Heart left ventricle (tissue), 16 donors: ENCODE measurements around the gene TSPYL2. TPM values are rescaled to one million over a fixed set of nuclear protein-coding genes. Genes with fewer than 3 reads are reported as not detected.
A peak's percentile ranks its signal among the peaks of the same experiment; 100 is the strongest.

Source experiments
- ATAC-seq, 4 donors: fragments of 200-7000 bp; cut with Tn5 transposase; one replicate each; pipeline ENCODE4 v1.9.1; 2020 to 2022; ENCODE audit warnings: moderate library complexity in 4 of 4, mild to moderate bottlenecking in 3 of 4, moderate number of reproducible peaks in 1 of 4
- DNase-seq, 5 donors: peaks; one replicate each; pipeline ENCODE4 v3.0.0-alpha.2; 2020
- H3K27ac ChIP-seq, 12 donors: fragments of 200-600 bp; sonication (generic) in 4 of 12; one replicate each; pipeline versions ENCODE4 v1.5.0 to v1.8.0; 2016 to 2022; ENCODE audit warnings: mild to moderate bottlenecking in 2 of 12
- H3K27me3 ChIP-seq, 9 donors: fragments of 200-600 bp; sonication (generic) in 2 of 9; one replicate each; pipeline versions ENCODE4 v1.5.1 to v1.8.0; 2016 to 2022; ENCODE audit warnings: mild to moderate bottlenecking in 3 of 9
- H3K36me3 ChIP-seq, 9 donors: fragments of 200-600 bp; sonication (generic) in 2 of 9; one replicate each; pipeline versions ENCODE4 v1.5.0 to v1.8.0; 2018 to 2022; ENCODE audit warnings: mild to moderate bottlenecking in 2 of 9
- H3K4me1 ChIP-seq, 12 donors: fragments of 200-600 bp; sonication (generic) in 4 of 12; one replicate each; pipeline versions ENCODE4 v1.5.0 to v1.8.0; 2016 to 2022; ENCODE audit warnings: mild to moderate bottlenecking in 3 of 12
- H3K4me3 ChIP-seq, 12 donors: fragments of 200-600 bp; sonication (generic) in 4 of 12; one replicate each; pipeline versions ENCODE4 v1.5.0 to v1.8.0; 2017 to 2022; ENCODE audit warnings: mild to moderate bottlenecking in 9 of 12, moderate library complexity in 4 of 12
- H3K9me3 ChIP-seq, 12 donors: fragments of 200-600 bp; sonication (generic) in 4 of 12; one replicate each; pipeline versions ENCODE4 v1.5.0 to v1.8.0; 2016 to 2022; ENCODE audit warnings: mild to moderate bottlenecking in 1 of 12
- POLR2A ChIP-seq, 2 donors: fragments of 450-650 bp; IDR thresholded peaks; one replicate each; pipeline ENCODE4 v1.6.1; 2017; ENCODE audit warnings: antibody characterized with exemption in 2 of 2, mild to moderate bottlenecking in 2 of 2, moderate library complexity in 2 of 2
- WGBS, 4 donors: extraction: QIAGEN DNeasy Blood & Tissue Kit in 2 of 4; methylation state at CpG; one replicate each; pipeline versions ENCODE4 v1.1.5 to v1.1.7; 2013 to 2018; 5-methylcytosine and 5-hydroxymethylcytosine counted together
- intact Hi-C, 10 donors: fragments of 100-400 bp; cut with DNase I; formaldehyde crosslinking; loops; one replicate each; pipeline versions ENCODE4 v1.11.1 to v1.14.2; 2022
- polyA plus RNA-seq, 2 donors: library from polyadenylated mRNA; stranded (reverse); fragments of 200-250 nt; gene quantifications; one replicate each; pipeline ENCODE4 v1.2.3, GENCODE V29; 2013
- total RNA-seq, 9 donors: library from RNA; depleted of rRNA in 2 of 9; stranded (reverse); fragments of >200 nt in 2 of 9; fragmentation: NEBNext Ultra II Directional in 3 of 9; extraction: Animal tissue kit (Norgen Biotek cat#: 25700) in 3 of 9; gene quantifications; one replicate each; pipeline versions ENCODE4 v1.1.0 to v1.2.4, GENCODE V29; 2016 to 2023
- TF ChIP-seq, protein P1 (sequence below), 12 donors: fragments of 200-600 bp; sonication (generic) in 4 of 12; IDR thresholded peaks; one replicate each; pipeline versions ENCODE4 v1.5.0 to v1.8.0; 2018 to 2022; ENCODE audit warnings: antibody characterized with exemption in 12 of 12, mild to moderate bottlenecking in 5 of 12
- donor health status: ischemic (EF 13 %, LVEDD 7.1; RV severe dilation, severe dysfunction).
- donor health status: healthy with polysubstance abuse.
- donor health status: DM: no; HTN: yes; CAD: no.
- donor health status: DM: no; HTN: no; CAD: no.
- donor health status: ischemic (EF 25% LVEDD 6.9; RV normal size, moderate dysfunction).
- donor health status: ischemic (EF 25% LVEDD 5.7; RV mildly dilated, moderate dysfunction).
- donor health status: healthy.
- donor health status: DM: yes; HTN: yes; CAD: no.
- donor health status: ischemic (EF 35%, LVEDD 5.7; RV mildly dilated, moderate dysfunction).
- donor health status: nonischemic (EF 11% LVEDD 7.7; RV severe dilation, severe dysfunction).
- donor health status: DM: yes; HTN: yes; CAD: no.
- donor health status: PGD.
- donor health status: ischemic (EF 29% LVEDD 5.4; RV normal size, mild dysfunction).
- donor health status: nonischemic (EF 23%, LVEDD 6.1; RV moderate dilation, normal function).

TSPYL2 gene
- total and polyA plus RNA-seq, 11 donors: 17.7 to 167 (median 29.4) TPM

GRCh38 chrX:53084863-53085262, 2.7 kb downstream of the TSPYL2 start:
- no peak for DNase-seq
- no peaks in the 10 kb centered on the region for H3K9me3 ChIP-seq
- TF ChIP-seq, protein P1, sequence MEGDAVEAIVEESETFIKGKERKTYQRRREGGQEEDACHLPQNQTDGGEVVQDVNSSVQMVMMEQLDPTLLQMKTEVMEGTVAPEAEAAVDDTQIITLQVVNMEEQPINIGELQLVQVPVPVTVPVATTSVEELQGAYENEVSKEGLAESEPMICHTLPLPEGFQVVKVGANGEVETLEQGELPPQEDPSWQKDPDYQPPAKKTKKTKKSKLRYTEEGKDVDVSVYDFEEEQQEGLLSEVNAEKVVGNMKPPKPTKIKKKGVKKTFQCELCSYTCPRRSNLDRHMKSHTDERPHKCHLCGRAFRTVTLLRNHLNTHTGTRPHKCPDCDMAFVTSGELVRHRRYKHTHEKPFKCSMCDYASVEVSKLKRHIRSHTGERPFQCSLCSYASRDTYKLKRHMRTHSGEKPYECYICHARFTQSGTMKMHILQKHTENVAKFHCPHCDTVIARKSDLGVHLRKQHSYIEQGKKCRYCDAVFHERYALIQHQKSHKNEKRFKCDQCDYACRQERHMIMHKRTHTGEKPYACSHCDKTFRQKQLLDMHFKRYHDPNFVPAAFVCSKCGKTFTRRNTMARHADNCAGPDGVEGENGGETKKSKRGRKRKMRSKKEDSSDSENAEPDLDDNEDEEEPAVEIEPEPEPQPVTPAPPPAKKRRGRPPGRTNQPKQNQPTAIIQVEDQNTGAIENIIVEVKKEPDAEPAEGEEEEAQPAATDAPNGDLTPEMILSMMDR (IDR thresholded peaks at IDR 0.05): no peak
- no peak for TF ChIP-seq POLR2A (IDR thresholded peaks at IDR 0.05)
- peaks cover 0 to 9% (median 0%) of the 10 kb centered on the region in 9 donors for H3K27me3 ChIP-seq
- peak overlapping the region in 2 of 12 donors; percentile 93 to 94 for H3K27ac ChIP-seq
- no peak overlapping the region for H3K4me3 ChIP-seq
- peaks cover 0 to 28% (median 7%) of the 10 kb centered on the region in 9 donors for H3K36me3 ChIP-seq
- peaks cover 0 to 31% (median 8%) of the 10 kb centered on the region in 12 donors for H3K4me1 ChIP-seq
- intact Hi-C loops: loop anchor here in 1 of 10 donors (10.0 kb wide), 1 partner anchor 140 kb away; the partner anchor contains the start of gene KDM5C
- no peak for ATAC-seq
- 85 to 90% (median 89%) methylated on average over 9 of the region's 9 CpGs for WGBS, 4 donors

- peaks cover 0 to 31% (median 8%) of the 10 kb centered on the region in 12 donors for H3K4me1 ChIP-seq
- peak overlapping the region in 3 of 12 donors; percentile 33 to 94 (median 93) for H3K27ac ChIP-seq
- peaks cover 0 to 28% (median 7%) of the 10 kb centered on the region in 9 donors for H3K36me3 ChIP-seq
- ATAC-seq: no peak
- TF ChIP-seq POLR2A (IDR thresholded peaks at IDR 0.05): no peak
- TF ChIP-seq, protein P1 (IDR thresholded peaks at IDR 0.05): no peak
- H3K27me3 ChIP-seq: peaks cover 0 to 5% (median 0%) of the 10 kb centered on the region in 9 donors
- WGBS, 4 donors: 81 to 88% (median 84%) methylated on average over 17 of the region's 17 CpGs
- no peak overlapping the region for H3K4me3 ChIP-seq
- DNase-seq: no peak
- intact Hi-C loops: loop anchor here in 1 of 10 donors (10.0 kb wide), 1 partner anchor 139 kb away; the partner anchor contains the start of gene KDM5C
- H3K9me3 ChIP-seq: no peaks in the 10 kb centered on the region
Observed at GRCh38 chrX:53085661-53086229, 3.6 kb downstream of the TSPYL2 start.

DNA sequence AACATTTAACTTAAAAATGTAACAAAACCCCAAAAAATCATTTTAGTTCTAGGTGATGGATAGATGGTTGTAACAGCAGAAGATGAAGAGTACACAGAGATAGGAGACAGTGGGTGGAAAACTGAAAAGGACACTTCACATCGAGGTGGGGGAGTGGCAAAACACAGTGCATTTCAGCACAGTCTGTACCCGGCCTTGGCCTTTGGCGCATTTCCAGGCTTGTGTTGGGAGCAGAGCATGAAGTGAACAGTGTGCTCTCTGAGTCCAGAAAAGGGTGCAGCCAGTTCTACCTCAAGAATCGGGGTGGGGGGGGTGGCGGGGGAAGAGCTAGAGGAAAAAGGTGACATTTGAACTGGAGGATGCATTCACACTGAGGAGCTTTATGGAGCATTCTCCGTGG, 4.3 kb downstream of the TSPYL2 start:
- no peak for TF ChIP-seq POLR2A (IDR thresholded peaks at IDR 0.05)
- TF ChIP-seq, protein P1 (IDR thresholded peaks at IDR 0.05): no peak
- ATAC-seq (peak in 2 of 4 donors; percentile 12 to 30), DNase-seq (peak; percentile 16 to 74 (median 63))
- H3K4me1 ChIP-seq: peaks cover 0 to 31% (median 8%) of the 10 kb centered on the region in 12 donors
- no peak overlapping the region for H3K4me3 ChIP-seq
- intact Hi-C loops: loop anchor here in 1 of 10 donors (10.0 kb wide), 1 partner anchor 138 kb away; the partner anchor contains the start of gene KDM5C
- peaks cover 0 to 28% (median 7%) of the 10 kb centered on the region in 9 donors for H3K36me3 ChIP-seq
- WGBS, 4 donors: 37 to 49% (median 45%) methylated on average over 6 of the region's 6 CpGs
- H3K27ac ChIP-seq: peak overlapping the region in 7 of 12 donors; percentile 43 to 94 (median 85)
- peaks cover 0 to 3% (median 0%) of the 10 kb centered on the region in 9 donors for H3K27me3 ChIP-seq
- H3K9me3 ChIP-seq: no peaks in the 10 kb centered on the region

DNA sequence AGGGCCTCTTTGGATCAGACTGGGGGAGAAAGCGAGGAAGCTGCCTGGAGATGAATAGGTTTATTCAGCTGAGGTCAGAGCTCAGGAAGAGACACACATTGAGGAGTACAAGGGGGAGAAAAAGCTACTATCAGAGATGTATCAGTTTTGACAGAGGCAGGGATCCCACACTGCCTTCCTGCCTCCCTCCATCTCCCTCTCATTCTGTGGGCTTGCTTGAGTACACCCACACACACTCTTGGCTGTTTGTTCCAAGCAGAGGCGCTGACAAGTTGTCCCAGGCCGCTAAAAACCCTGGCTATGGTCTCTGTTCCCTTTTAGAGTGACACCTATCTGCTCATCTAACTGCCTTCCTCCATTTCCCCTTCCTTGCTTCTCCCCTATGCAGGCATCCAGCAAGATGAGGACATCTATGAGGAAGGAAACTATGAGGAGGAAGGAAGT, 5.2 kb downstream of the TSPYL2 start:
- DNase-seq: no peak
- H3K9me3 ChIP-seq: no peaks in the 10 kb centered on the region
- H3K27ac ChIP-seq: peak overlapping the region in 8 of 12 donors; percentile 70 to 94 (median 86)
- 66 to 70% (median 69%) methylated on average over 3 of the region's 3 CpGs for WGBS, 4 donors
- intact Hi-C loops: loop anchor here in 1 of 10 donors (10.0 kb wide), 1 partner anchor 137 kb away; the partner anchor contains the start of gene KDM5C
- no peak for TF ChIP-seq POLR2A (IDR thresholded peaks at IDR 0.05)
- TF ChIP-seq, protein P1 (IDR thresholded peaks at IDR 0.05): no peak
- H3K4me1 ChIP-seq: peaks cover 0 to 31% (median 8%) of the 10 kb centered on the region in 12 donors
- peaks cover 0 to 3% (median 0%) of the 10 kb centered on the region in 9 donors for H3K27me3 ChIP-seq
- no peak overlapping the region for H3K4me3 ChIP-seq
- no peak for ATAC-seq
- H3K36me3 ChIP-seq: peaks cover 0 to 28% (median 7%) of the 10 kb centered on the region in 9 donors
